GM12878 (cell line): ENCODE results near the gene TMEM45A. TPM values are rescaled to one million over a fixed set of nuclear protein-coding genes. Genes with fewer than 3 reads are reported as not detected.

Experiments used
- ATAC-seq: fragments of 200-7000 bp; cut with Tn5 transposase; 3 replicates; pipeline ENCODE4 v1.9.1; 2020; ENCODE audit warnings: mild to moderate bottlenecking, moderate library complexity
- BruUV-seq: library from RNA; stranded (reverse); fragments of 400-500 nt; replicated peaks from 2 replicates; lab custom pipeline; 2021; lab: Mats Ljungman, UMichigan
- CTCF ChIA-PET: fragments of 300-600 bp; sonication (Branson Sonifier 250); formaldehyde crosslinking; extraction: SDS; loops from one replicate; lab custom pipeline; 2021; ENCODE audit warnings: inconsistent platforms; lab: Yijun Ruan, JAX
- POLR2A ChIA-PET: fragments of 350-600 bp; formaldehyde crosslinking; extraction: SDS; loops from one replicate; lab custom pipeline; 2021; ENCODE audit warnings: inconsistent platforms; lab: Charles Lee
- RAD21 ChIA-PET: fragments of 300-600 bp; sonication (Branson Sonifier 250); formaldehyde crosslinking; loops from one replicate; lab custom pipeline; 2023; ENCODE audit warnings: antibody characterized with exemption; ENCODE audit not compliant: unreplicated experiment; lab: Charles Lee
- SMC1A ChIA-PET: fragments of 300-600 bp; sonication (Branson Sonifier 250); formaldehyde crosslinking; loops from one replicate; lab custom pipeline; 2023; ENCODE audit not compliant: unreplicated experiment, uncharacterized antibody; lab: Charles Lee
- DNase-seq: peaks from one replicate; pipeline ENCODE4 v3.0.0-alpha.2; 2011; ENCODE audit warnings: low read depth, low spot score
- FAIRE-seq: peaks from 3 replicates; lab custom pipeline; 2011; peaks lifted over from hg19 to GRCh38; lab: Jason Lieb, UNC
- H2AFZ ChIP-seq: 2 replicates; pipeline ENCODE4 v1.6.0; 2011; ENCODE audit warnings: low read depth, low read length, control low read depth; ENCODE audit not compliant: control insufficient read depth
- H3K27ac ChIP-seq: 2 replicates; pipeline ENCODE4 v1.5.1; 2011; ENCODE audit warnings: control low read depth; ENCODE audit not compliant: control insufficient read depth, insufficient read depth
- H3K27me3 ChIP-seq, 2 experiments: replicated peaks in 1 of 2; 2 replicates each; pipeline versions ENCODE4 v1.6.0 to v1.6.1; 2011; ENCODE audit warnings: low read length in 1 of 2; ENCODE audit not compliant: control insufficient read depth in 2 of 2, insufficient read depth in 2 of 2
- H3K36me3 ChIP-seq, 2 experiments: 2 replicates each; pipeline ENCODE4 v1.5.1; 2011; ENCODE audit warnings: low read length in 1 of 2; ENCODE audit not compliant: control insufficient read depth in 2 of 2, insufficient read depth in 2 of 2
- H3K4me1 ChIP-seq: 2 replicates; pipeline ENCODE4 v1.6.1; 2011; ENCODE audit warnings: mild to moderate bottlenecking, low read length, moderate library complexity, mixed read lengths; ENCODE audit not compliant: control insufficient read depth, insufficient read depth
- H3K4me2 ChIP-seq: 2 replicates; pipeline ENCODE4 v1.6.0; 2011; ENCODE audit warnings: control low read depth; ENCODE audit not compliant: control insufficient read depth, insufficient read depth
- H3K4me3 ChIP-seq: fragments of 200-600 bp; sonication (generic); 2 replicates; pipeline ENCODE4 v1.5.1; 2016
- H3K79me2 ChIP-seq: 2 replicates; pipeline ENCODE4 v1.6.0; 2011; ENCODE audit warnings: low read length; ENCODE audit not compliant: control insufficient read depth, insufficient read depth
- H3K9ac ChIP-seq: 2 replicates; pipeline ENCODE4 v1.8.0; 2011; ENCODE audit warnings: low read length, control low read depth, mixed read lengths; ENCODE audit not compliant: control insufficient read depth, insufficient read depth
- H3K9me3 ChIP-seq: replicated peaks from 3 replicates; pipeline ENCODE4 v1.5.1; 2011; ENCODE audit warnings: mild to moderate bottlenecking, low read length; ENCODE audit not compliant: control insufficient read depth, insufficient read depth
- H4K20me1 ChIP-seq: 2 replicates; pipeline ENCODE4 v1.6.0; 2011; ENCODE audit not compliant: control insufficient read depth, insufficient read depth
- BHLHE40 ChIP-seq, 2 experiments: fragments of 450-650 bp in 1 of 2; IDR thresholded peaks; 2 replicates each; pipeline ENCODE4 v1.6.1; 2011 to 2017; ENCODE audit warnings: low read depth in 2 of 2, borderline replicate concordance in 1 of 2, improper control_type of control experiment in 1 of 2, low read length in 1 of 2, mild to moderate bottlenecking in 1 of 2
- HCFC1 ChIP-seq: fragments of 150-350 bp; IDR thresholded peaks from 2 replicates; pipeline ENCODE4 v1.6.1; 2014; ENCODE audit warnings: low read length
- MEF2B ChIP-seq: fragments of 450-650 bp; IDR thresholded peaks from 2 replicates; pipeline ENCODE4 v1.6.1; 2018; ENCODE audit warnings: mild to moderate bottlenecking, moderate library complexity; ENCODE audit not compliant: partially characterized antibody, poor library complexity, severe bottlenecking
- MTA2 ChIP-seq: fragments of 450-650 bp; IDR thresholded peaks from 2 replicates; pipeline ENCODE4 v1.6.1; 2016; ENCODE audit warnings: low read depth, mild to moderate bottlenecking, moderate library complexity
- NFXL1 ChIP-seq: fragments of 450-650 bp; IDR thresholded peaks from 2 replicates; pipeline ENCODE4 v1.6.1; 2017; ENCODE audit warnings: antibody characterized with exemption, mild to moderate bottlenecking, borderline replicate concordance
- SMAD1 ChIP-seq: fragments of 450-650 bp; IDR thresholded peaks from 2 replicates; pipeline ENCODE4 v1.6.1; 2018; ENCODE audit warnings: mild to moderate bottlenecking, low read depth; ENCODE audit not compliant: partially characterized antibody
- SPI1 ChIP-seq: IDR thresholded peaks from 2 replicates; pipeline ENCODE4 v1.6.1; 2011; ENCODE audit warnings: low read depth, mild to moderate bottlenecking, low read length, moderate library complexity, borderline replicate concordance; ENCODE audit not compliant: insufficient read depth
- ZNF217 ChIP-seq: fragments of 450-650 bp; IDR thresholded peaks from 2 replicates; pipeline ENCODE4 v1.6.1; 2017; ENCODE audit warnings: antibody characterized with exemption, mild to moderate bottlenecking
- WGBS: methylation state at CpG from one replicate; pipeline ENCODE4 v1.1.6; 2016; ENCODE audit warnings: low lambda C conversion rate; ENCODE audit not compliant: insufficient replicate concordance, insufficient coverage; ENCODE audit errors: missing lambda C conversion rate; 5-methylcytosine and 5-hydroxymethylcytosine counted together
- in situ Hi-C: fragments of 300-500 bp; cut with MboI; formaldehyde crosslinking; loops from 9 replicates; pipeline ENCODE4 v1.14.3; 2018; ENCODE audit warnings: mixed read lengths
- intact Hi-C: fragments of 100-400 bp; cut with micrococcal nuclease; formaldehyde crosslinking; loops from one replicate; pipeline ENCODE4 v1.14.2; 2022; ENCODE audit not compliant: unreplicated experiment
- polyA plus RNA-seq, 11 experiments: library from polyadenylated mRNA; depleted of rRNA in 4 of 11; unstranded in 6 of 11; stranded (reverse) in 5 of 11; fragments of >200 nt; fragmentation: Nextera tagmentation in 4 of 11; fragmentation: Illumina TruSeq in 1 of 11; extraction: Ambion mirVana in 4 of 11; extraction: Trizol in 1 of 11; gene quantifications; 1 replicate in 1 of 11; 2 replicates in 10 of 11; pipeline versions ENCODE4 v1.2.1 to v1.2.3, GENCODE V29; 2011 to 2016; ENCODE audit warnings: inconsistent platforms in 2 of 11, missing spikeins in 2 of 11, low read depth in 1 of 11
- total RNA-seq, 4 experiments: library from RNA; depleted of rRNA in 3 of 4; stranded (reverse); fragments of >200 nt in 3 of 4; fragmentation: Illumina TruSeq in 1 of 4; extraction: Trizol in 1 of 4; gene quantifications; 2 replicates each; pipeline versions ENCODE4 v1.2.1 to v1.2.3, GENCODE V29; 2013 to 2021
- TF ChIP-seq, protein P1 (sequence below): fragments of 450-650 bp; IDR thresholded peaks from 2 replicates; pipeline ENCODE4 v1.6.1; 2016; ENCODE audit warnings: mild to moderate bottlenecking
- TF ChIP-seq, protein P2 (sequence below): fragments of 450-650 bp; IDR thresholded peaks from 2 replicates; pipeline ENCODE4 v1.6.1; 2017; ENCODE audit warnings: mild to moderate bottlenecking, moderate library complexity

TMEM45A gene
- total and polyA plus RNA-seq, 10 of the 15 experiments (the other 5 are each of a cell fraction or from before 2014, with no cell fraction given) = 0.34 to 5.3 (median 0.83) TPM

DNA sequence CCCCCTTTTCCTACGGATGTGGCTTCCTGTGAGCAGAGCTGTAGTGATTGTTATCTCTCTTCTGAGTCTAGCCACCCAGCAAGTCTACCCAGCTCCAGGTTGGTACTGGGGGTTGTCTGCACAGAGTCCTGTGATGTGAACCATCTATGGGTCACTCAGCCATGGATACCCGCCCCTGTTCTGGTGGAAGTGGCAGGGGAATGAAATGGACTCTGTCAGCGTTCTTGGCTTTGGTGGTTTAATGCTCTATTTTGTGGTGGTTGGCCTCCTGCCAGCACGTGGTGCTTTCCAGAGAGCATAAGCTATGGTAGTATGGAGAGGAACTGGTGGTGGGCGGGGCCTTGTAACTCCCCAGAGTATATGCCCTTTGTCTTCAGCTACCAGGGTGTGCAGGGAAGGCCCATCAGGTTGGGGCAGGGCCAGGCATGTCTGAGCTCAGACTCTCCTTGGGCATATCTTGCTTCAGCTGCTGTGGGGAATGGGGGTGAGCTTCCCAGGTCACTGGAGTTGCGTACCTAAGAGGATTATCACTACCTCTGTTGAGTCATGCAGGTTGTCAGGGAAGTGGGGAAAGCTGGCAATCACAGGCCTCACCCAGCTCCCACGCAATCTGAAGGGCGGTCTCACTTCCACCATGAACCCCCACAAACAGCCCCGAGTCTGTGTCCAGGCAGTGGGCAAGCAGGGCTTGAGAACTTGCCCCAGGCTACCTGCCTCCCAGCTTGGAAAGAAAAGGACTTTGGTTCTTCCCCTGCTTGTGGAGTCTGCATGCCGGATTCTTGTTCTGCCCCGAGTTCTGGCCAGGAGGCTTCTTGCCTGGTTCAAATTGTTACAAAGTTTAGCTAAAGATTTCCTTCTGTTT, 108.0 kb downstream of the TMEM45A start:
- Histone ChIP-seq H4K20me1 (no peaks in the 10 kb centered on the region), H3K9me3 (peaks cover 1% of the 10 kb centered on the region; the same call in 1 of the 3 replicates), H3K4me3 (no peak overlapping the region), H2AFZ (peak overlapping the region; percentile 35), H3K4me2 (no peak overlapping the region), H3K27me3 (no peaks in the 10 kb centered on the region), H3K79me2 (no peaks in the 10 kb centered on the region), H3K36me3 (no peaks in the 10 kb centered on the region), H3K27ac (no peak overlapping the region), H3K4me1 (peaks cover 4% of the 10 kb centered on the region), H3K9ac (no peak overlapping the region)
- ChIA-PET POLR2A (interaction anchor here (0.6 to 1.1 kb wide), 4 partner anchors 13 to 266 kb away, joined by 3 to 5 read pairs (median 3); partner anchors contain the start of gene NIT2), SMC1A (interaction anchor here (0.6 to 6.3 kb wide), 10 partner anchors 10 to 651 kb away, joined by 3 to 59 read pairs (median 4); no protein-coding TSS in a partner anchor), CTCF (interaction anchor here (0.9 to 6.0 kb wide), 7 partner anchors 8 to 196 kb away, joined by 3 to 40 read pairs (median 13); no protein-coding TSS in a partner anchor), RAD21 (interaction anchor here (0.9 to 4.8 kb wide), 11 partner anchors 9 to 768 kb away, joined by 3 to 42 read pairs (median 4); partner anchors contain the start of gene TMEM45A)
- in situ Hi-C loops = no loop called here
- intact Hi-C loops = no loop called here
- ATAC-seq = peak; percentile 77
- no peak for FAIRE-seq
- WGBS = 63% methylated on average over 11 of the region's 11 CpGs
- DNase-seq = peak; percentile 43
- TF ChIP-seq, protein P1, sequence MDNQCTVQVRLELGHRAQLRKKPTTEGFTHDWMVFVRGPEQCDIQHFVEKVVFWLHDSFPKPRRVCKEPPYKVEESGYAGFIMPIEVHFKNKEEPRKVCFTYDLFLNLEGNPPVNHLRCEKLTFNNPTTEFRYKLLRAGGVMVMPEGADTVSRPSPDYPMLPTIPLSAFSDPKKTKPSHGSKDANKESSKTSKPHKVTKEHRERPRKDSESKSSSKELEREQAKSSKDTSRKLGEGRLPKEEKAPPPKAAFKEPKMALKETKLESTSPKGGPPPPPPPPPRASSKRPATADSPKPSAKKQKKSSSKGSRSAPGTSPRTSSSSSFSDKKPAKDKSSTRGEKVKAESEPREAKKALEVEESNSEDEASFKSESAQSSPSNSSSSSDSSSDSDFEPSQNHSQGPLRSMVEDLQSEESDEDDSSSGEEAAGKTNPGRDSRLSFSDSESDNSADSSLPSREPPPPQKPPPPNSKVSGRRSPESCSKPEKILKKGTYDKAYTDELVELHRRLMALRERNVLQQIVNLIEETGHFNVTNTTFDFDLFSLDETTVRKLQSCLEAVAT = 0 out of 2 replicates have a peak, but pooled peaks have one; percentile 22
- TF ChIP-seq BHLHE40 (IDR thresholded peaks at IDR 0.05; ENCODE audit: borderline replicate concordance in 1 of 2, low read depth in 2 of 2, low read length in 1 of 2) (peak in 1 of 2 experiments; percentile 59; a peak in 1 of 4 replicates), SMAD1 (peak; percentile 78), HCFC1 (no peak), SPI1 (peak; percentile 8; the same call in 1 of the 2 replicates), ZNF217 (no peak), MTA2 (0 out of 2 replicates have a peak, but pooled peaks have one; percentile 13), NFXL1 (no peak), MEF2B (peak; percentile 36)
- TF ChIP-seq, protein P2, sequence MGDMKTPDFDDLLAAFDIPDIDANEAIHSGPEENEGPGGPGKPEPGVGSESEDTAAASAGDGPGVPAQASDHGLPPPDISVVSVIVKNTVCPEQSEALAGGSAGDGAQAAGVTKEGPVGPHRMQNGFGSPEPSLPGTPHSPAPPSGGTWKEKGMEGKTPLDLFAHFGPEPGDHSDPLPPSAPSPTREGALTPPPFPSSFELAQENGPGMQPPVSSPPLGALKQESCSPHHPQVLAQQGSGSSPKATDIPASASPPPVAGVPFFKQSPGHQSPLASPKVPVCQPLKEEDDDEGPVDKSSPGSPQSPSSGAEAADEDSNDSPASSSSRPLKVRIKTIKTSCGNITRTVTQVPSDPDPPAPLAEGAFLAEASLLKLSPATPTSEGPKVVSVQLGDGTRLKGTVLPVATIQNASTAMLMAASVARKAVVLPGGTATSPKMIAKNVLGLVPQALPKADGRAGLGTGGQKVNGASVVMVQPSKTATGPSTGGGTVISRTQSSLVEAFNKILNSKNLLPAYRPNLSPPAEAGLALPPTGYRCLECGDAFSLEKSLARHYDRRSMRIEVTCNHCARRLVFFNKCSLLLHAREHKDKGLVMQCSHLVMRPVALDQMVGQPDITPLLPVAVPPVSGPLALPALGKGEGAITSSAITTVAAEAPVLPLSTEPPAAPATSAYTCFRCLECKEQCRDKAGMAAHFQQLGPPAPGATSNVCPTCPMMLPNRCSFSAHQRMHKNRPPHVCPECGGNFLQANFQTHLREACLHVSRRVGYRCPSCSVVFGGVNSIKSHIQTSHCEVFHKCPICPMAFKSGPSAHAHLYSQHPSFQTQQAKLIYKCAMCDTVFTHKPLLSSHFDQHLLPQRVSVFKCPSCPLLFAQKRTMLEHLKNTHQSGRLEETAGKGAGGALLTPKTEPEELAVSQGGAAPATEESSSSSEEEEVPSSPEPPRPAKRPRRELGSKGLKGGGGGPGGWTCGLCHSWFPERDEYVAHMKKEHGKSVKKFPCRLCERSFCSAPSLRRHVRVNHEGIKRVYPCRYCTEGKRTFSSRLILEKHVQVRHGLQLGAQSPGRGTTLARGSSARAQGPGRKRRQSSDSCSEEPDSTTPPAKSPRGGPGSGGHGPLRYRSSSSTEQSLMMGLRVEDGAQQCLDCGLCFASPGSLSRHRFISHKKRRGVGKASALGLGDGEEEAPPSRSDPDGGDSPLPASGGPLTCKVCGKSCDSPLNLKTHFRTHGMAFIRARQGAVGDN = peak; percentile 61; the same call in 1 of the 2 replicates
- no TSS peak for BruUV-seq
